Sigmoid colon (tissue), 7 donors: Measurements from ENCODE around the gene SUPT3H. TPM values are rescaled to one million over a fixed set of nuclear protein-coding genes. Genes with fewer than 3 reads are reported as not detected.

Source experiments
- DNase-seq: peaks from one replicate; pipeline ENCODE4 v3.0.0-alpha.2; 2019
- H3K27ac ChIP-seq, 4 donors: fragments of 200-600 bp; sonication (generic); one replicate each; pipeline ENCODE4 v1.5.1; 2016 to 2019; ENCODE audit warnings: mild to moderate bottlenecking in 1 of 4
- H3K27me3 ChIP-seq, 3 donors: fragments of 200-600 bp; sonication (generic); one replicate each; pipeline ENCODE4 v1.5.1; 2019; ENCODE audit warnings: mild to moderate bottlenecking in 1 of 3
- H3K36me3 ChIP-seq, 4 donors: fragments of 200-600 bp; sonication (generic); one replicate each; pipeline ENCODE4 v1.5.1; 2016 to 2019
- H3K4me1 ChIP-seq, 4 donors: fragments of 200-600 bp; sonication (generic); one replicate each; pipeline ENCODE4 v1.5.1; 2017 to 2019
- H3K4me3 ChIP-seq, 4 donors: fragments of 200-600 bp; sonication (generic); one replicate each; pipeline ENCODE4 v1.5.1; 2017 to 2019; ENCODE audit warnings: mild to moderate bottlenecking in 2 of 4, moderate library complexity in 1 of 4
- H3K9me3 ChIP-seq, 4 donors: fragments of 200-600 bp in 3 of 4; sonication (generic) in 3 of 4; one replicate each; pipeline versions ENCODE4 v1.5.1 to v1.6.1; 2013 to 2019
- EP300 ChIP-seq, 4 donors: sonication (generic); formaldehyde crosslinking; IDR thresholded peaks; one replicate each; pipeline ENCODE4 v1.6.1; 2017; ENCODE audit warnings: antibody characterized with exemption in 4 of 4
- POLR2A ChIP-seq, 2 donors: fragments of 450-650 bp; IDR thresholded peaks; one replicate each; pipeline ENCODE4 v1.6.1; 2016; ENCODE audit warnings: antibody characterized with exemption in 2 of 2, mild to moderate bottlenecking in 2 of 2, moderate library complexity in 2 of 2
- POLR2AphosphoS5 ChIP-seq, 4 donors: sonication (generic); formaldehyde crosslinking; IDR thresholded peaks; one replicate each; pipeline ENCODE4 v1.6.1; 2017; ENCODE audit warnings: antibody characterized with exemption in 4 of 4
- WGBS, 2 donors: extraction: QIAGEN DNeasy Blood & Tissue Kit; methylation state at CpG; one replicate each; pipeline ENCODE4 v1.1.7; 2013; 5-methylcytosine and 5-hydroxymethylcytosine counted together
- intact Hi-C: fragments of 100-400 bp; cut with DNase I; formaldehyde crosslinking; loops from one replicate; pipeline ENCODE4 v1.15.1; 2023
- polyA plus RNA-seq, 3 donors: library from polyadenylated mRNA; stranded (reverse); fragments of 200-250 nt; gene quantifications; one replicate each; pipeline ENCODE4 v1.2.3, GENCODE V29; 2013
- total RNA-seq, 4 donors: library from RNA; depleted of rRNA; stranded (reverse); fragments of >200 nt; gene quantifications; one replicate each; pipeline ENCODE4 v1.1.0, GENCODE V29; 2016
- TF ChIP-seq, protein P1 (sequence below), 4 experiments: fragments of 450-650 bp in 3 of 4; fragments of 200-600 bp in 1 of 4; IDR thresholded peaks; one replicate each; pipeline ENCODE4 v1.5.1; 2016 to 2019; ENCODE audit warnings: antibody characterized with exemption in 4 of 4, mild to moderate bottlenecking in 3 of 4, moderate library complexity in 2 of 4
- donor health status: healthy with polysubstance abuse.
- donor health status: Bipolar disorder and iron deficiency.
- donor health status: healthy.

The SUPT3H gene
- total and polyA plus RNA-seq, 7 donors: 1.6 to 18.2 (median 10.6) TPM

DNA sequence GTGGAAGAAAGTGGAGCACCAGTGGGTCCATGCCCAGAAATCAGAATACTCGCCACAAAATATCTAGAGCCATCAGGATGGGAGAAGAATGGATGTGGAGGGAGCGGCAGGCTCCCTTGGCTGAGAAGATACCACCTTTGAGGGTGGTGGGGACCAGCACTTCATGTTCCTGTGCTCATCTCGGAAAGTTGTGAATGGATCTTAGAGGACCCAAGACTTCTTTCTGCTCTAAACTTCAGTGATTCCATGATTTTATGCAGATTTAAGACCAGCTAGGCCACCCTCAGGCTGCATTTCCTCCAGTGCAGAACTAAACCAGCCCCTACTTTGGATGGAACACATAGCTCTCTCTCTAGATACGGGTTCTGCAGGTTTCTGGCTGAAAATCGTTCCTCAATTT is 573.7 kb downstream of the SUPT3H start:
- no peak for DNase-seq
- Histone ChIP-seq H3K9me3 (no peaks in the 10 kb centered on the region), H3K27me3 (no peaks in the 10 kb centered on the region), H3K4me3 (no peak overlapping the region), H3K4me1 (peaks cover 0 to 36% (median 18%) of the 10 kb centered on the region in 4 donors), H3K27ac (no peak overlapping the region), H3K36me3 (no peaks in the 10 kb centered on the region)
- TF ChIP-seq, protein P1, sequence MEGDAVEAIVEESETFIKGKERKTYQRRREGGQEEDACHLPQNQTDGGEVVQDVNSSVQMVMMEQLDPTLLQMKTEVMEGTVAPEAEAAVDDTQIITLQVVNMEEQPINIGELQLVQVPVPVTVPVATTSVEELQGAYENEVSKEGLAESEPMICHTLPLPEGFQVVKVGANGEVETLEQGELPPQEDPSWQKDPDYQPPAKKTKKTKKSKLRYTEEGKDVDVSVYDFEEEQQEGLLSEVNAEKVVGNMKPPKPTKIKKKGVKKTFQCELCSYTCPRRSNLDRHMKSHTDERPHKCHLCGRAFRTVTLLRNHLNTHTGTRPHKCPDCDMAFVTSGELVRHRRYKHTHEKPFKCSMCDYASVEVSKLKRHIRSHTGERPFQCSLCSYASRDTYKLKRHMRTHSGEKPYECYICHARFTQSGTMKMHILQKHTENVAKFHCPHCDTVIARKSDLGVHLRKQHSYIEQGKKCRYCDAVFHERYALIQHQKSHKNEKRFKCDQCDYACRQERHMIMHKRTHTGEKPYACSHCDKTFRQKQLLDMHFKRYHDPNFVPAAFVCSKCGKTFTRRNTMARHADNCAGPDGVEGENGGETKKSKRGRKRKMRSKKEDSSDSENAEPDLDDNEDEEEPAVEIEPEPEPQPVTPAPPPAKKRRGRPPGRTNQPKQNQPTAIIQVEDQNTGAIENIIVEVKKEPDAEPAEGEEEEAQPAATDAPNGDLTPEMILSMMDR (IDR thresholded peaks at IDR 0.05): no peak
- no peak for TF ChIP-seq POLR2AphosphoS5 (IDR thresholded peaks at IDR 0.05)
- no peak for TF ChIP-seq EP300 (IDR thresholded peaks at IDR 0.05)
- no peak for TF ChIP-seq POLR2A (IDR thresholded peaks at IDR 0.05)
- intact Hi-C loops: no loop called here
- 90% methylated on average over 5 of the region's 5 CpGs for WGBS, 2 donors

DNA sequence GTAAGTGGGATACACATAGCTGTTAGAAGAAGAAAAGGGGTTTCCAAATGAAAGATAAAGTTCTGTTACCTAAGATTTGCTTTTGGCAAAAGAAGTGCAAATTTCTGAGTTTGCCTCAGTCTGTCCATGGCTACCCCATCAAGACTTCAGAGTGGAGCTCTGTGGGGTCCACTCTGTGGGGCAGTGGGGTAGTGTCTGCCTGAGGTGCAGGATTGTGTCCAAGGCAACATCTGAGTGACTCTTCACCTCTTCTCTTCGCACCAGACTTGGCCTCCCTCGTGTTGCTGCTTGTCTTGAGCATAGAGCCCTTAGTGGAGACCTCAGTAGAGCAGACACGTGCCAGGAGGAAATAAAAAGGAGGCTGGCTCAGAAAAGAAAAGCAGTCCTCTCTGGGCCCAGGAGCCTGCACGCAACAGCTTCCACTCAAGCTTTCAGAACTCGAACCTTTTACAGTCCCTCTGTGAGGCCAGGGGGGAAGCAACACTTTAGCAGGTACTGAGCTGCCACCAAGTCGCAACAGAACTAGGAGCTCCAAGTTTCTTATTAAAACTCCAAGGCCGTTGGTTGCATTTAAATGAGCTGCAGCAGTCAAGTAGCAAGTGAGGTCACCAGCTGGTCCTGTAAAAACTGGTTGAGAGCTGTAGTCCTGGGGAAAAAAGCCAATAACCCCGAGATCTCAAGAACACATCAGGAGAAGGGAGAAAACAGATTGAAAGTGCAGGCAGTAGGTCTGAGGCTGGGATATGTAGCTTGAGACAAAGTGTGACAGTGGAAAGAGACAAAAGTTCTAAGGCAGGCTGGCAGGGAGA is 576.7 kb downstream of the SUPT3H start:
- H3K9me3 ChIP-seq: no peaks in the 10 kb centered on the region
- DNase-seq: no peak
- peaks cover 0 to 32% (median 15%) of the 10 kb centered on the region in 4 donors for H3K4me1 ChIP-seq
- intact Hi-C loops: no loop called here
- H3K4me3 ChIP-seq: no peak overlapping the region
- no peaks in the 10 kb centered on the region for H3K27me3 ChIP-seq
- no peak overlapping the region for H3K27ac ChIP-seq
- no peak for TF ChIP-seq POLR2AphosphoS5 (IDR thresholded peaks at IDR 0.05)
- TF ChIP-seq EP300 (IDR thresholded peaks at IDR 0.05): no peak
- no peak for TF ChIP-seq POLR2A (IDR thresholded peaks at IDR 0.05)
- TF ChIP-seq, protein P1 (IDR thresholded peaks at IDR 0.05): no peak
- no peaks in the 10 kb centered on the region for H3K36me3 ChIP-seq
- WGBS, 2 donors: 81 to 85% methylated on average over 8 of the region's 8 CpGs

DNA sequence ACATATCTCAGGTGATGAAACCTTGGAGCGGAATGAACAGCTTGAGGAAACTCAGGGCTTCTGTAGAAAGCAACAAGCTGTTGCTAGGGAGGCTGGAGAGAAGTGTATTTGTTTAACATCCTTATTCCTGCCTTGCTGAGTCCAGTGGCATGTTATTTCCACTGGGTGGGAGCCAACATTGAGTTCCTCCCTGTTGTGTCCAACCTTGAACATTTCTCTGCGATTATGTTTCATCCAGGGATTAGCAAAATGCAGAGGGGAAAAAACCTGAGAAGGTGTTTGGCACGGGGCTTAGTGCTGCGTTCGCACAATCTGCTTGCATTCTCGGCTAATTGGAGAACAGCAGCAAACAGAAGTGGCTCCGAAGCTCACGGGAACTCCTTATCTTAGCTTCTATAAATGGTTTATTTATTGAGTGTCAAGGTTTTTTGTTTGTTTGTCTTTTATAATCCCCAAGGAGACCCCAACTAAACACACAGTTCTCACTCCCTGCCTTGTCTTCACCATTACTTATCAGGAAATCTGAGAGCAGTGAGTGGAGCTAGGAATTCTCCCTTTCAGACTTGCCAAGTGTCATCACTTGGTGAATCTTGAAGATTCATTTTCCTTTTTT is 577.5 kb downstream of the SUPT3H start:
- H3K4me3 ChIP-seq: no peak overlapping the region
- DNase-seq: no peak
- intact Hi-C loops: no loop called here
- no peaks in the 10 kb centered on the region for H3K9me3 ChIP-seq
- H3K27ac ChIP-seq: no peak overlapping the region
- no peaks in the 10 kb centered on the region for H3K27me3 ChIP-seq
- H3K4me1 ChIP-seq: peaks cover 0 to 24% (median 12%) of the 10 kb centered on the region in 4 donors
- H3K36me3 ChIP-seq: no peaks in the 10 kb centered on the region
- WGBS, 2 donors: 10 to 44% methylated on average over 8 of the region's 8 CpGs
- no peak for TF ChIP-seq POLR2A (IDR thresholded peaks at IDR 0.05)
- TF ChIP-seq POLR2AphosphoS5 (IDR thresholded peaks at IDR 0.05): peak in 2 of 4 donors; percentile 7 to 8
- TF ChIP-seq, protein P1 (IDR thresholded peaks at IDR 0.05): no peak
- no peak for TF ChIP-seq EP300 (IDR thresholded peaks at IDR 0.05)

DNA sequence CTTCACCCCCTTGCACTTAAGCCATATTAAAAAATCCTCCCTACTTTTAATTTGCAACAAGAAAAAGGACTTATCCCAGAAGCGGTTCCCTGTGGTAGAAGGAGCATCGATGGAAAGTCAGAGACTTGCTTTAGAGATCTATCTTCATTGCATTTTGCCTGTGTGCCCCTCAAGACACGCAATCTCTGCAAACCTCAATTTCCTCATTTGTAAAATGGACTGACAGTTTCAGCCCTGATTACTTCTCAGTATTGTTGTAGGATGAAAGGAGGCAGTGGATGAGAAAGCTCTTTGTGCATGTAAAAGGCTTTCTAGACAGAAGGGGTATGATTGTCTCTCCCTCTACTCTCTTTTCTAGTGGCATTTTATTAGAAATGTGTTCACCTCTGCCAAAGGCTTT is 580.0 kb downstream of the SUPT3H start:
- Histone ChIP-seq H3K27ac (no peak overlapping the region), H3K4me1 (peaks cover 0 to 16% (median 8%) of the 10 kb centered on the region in 4 donors), H3K9me3 (no peaks in the 10 kb centered on the region), H3K36me3 (no peaks in the 10 kb centered on the region), H3K4me3 (no peak overlapping the region), H3K27me3 (no peaks in the 10 kb centered on the region)
- no peak for TF ChIP-seq EP300 (IDR thresholded peaks at IDR 0.05)
- no peak for TF ChIP-seq POLR2AphosphoS5 (IDR thresholded peaks at IDR 0.05)
- TF ChIP-seq POLR2A (IDR thresholded peaks at IDR 0.05): no peak
- TF ChIP-seq, protein P1 (IDR thresholded peaks at IDR 0.05): no peak
- 85 to 95% methylated on average over 3 of the region's 3 CpGs for WGBS, 2 donors
- intact Hi-C loops: no loop called here
- no peak for DNase-seq
